ENCODE results near the gene COG8.

- TF ChIP-seq CTCF (IDR thresholded peaks at IDR 0.05) (no peak), POLR2A (IDR thresholded peaks at IDR 0.05) (no peak)
These were observed 19.3 kb downstream of the COG8 start for GRCh38 chr16:69319826-69320739.
